ENCODE measurements around the gene TBC1D22B.
"Not testable (repeated sequence)": the region's sequence is repeated elsewhere in the genome, so short reads cannot be mapped to it uniquely, and the experiment has no call there.

Gene TBC1D22B

GRCh38 chr6:37262446-37263026 is 5.0 kb downstream of the TBC1D22B start:
- in situ Hi-C loops (cut with MboI; ENCODE audit: low sequenced_read_pairs): no loop called here

GRCh38 chr6:37265001-37265400 is 7.4 kb downstream of the TBC1D22B start:
- in situ Hi-C loops (cut with MboI; ENCODE audit: low sequenced_read_pairs): no loop called here

- in situ Hi-C loops (cut with MboI; ENCODE audit: low sequenced_read_pairs): no loop called here
Observed at GRCh38 chr6:37265860-37266259, 8.3 kb downstream of the TBC1D22B start.

GRCh38 chr6:37269105-37269504 is 11.5 kb downstream of the TBC1D22B start:
- in situ Hi-C loops (cut with MboI; ENCODE audit: low sequenced_read_pairs): no loop called here

GRCh38 chr6:37272834-37273566 is 15.4 kb downstream of the TBC1D22B start:
- in situ Hi-C loops (cut with MboI; ENCODE audit: low sequenced_read_pairs): no loop called here

- in situ Hi-C loops (cut with MboI; ENCODE audit: low sequenced_read_pairs): no loop called here
Observed at GRCh38 chr6:37273690-37274089, 16.1 kb downstream of the TBC1D22B start.

GRCh38 chr6:37275350-37275749 is 17.8 kb downstream of the TBC1D22B start:
- in situ Hi-C loops (cut with MboI; ENCODE audit: low sequenced_read_pairs): no loop called here

- in situ Hi-C loops (cut with MboI; ENCODE audit: low sequenced_read_pairs): no loop called here
Observed at GRCh38 chr6:37277001-37277409, 19.4 kb downstream of the TBC1D22B start.

- in situ Hi-C loops (cut with MboI; ENCODE audit: low sequenced_read_pairs): no loop called here
Observed at GRCh38 chr6:37279366-37280134, 22.0 kb downstream of the TBC1D22B start.

- in situ Hi-C loops (cut with MboI; ENCODE audit: low sequenced_read_pairs): no loop called here
Observed at GRCh38 chr6:37280162-37280887, 22.8 kb downstream of the TBC1D22B start.

GRCh38 chr6:37282371-37282770 is 24.8 kb downstream of the TBC1D22B start:
- in situ Hi-C loops (cut with MboI; ENCODE audit: low sequenced_read_pairs): no loop called here

- in situ Hi-C loops (cut with MboI; ENCODE audit: low sequenced_read_pairs): no loop called here
Observed at GRCh38 chr6:37283268-37283667, 25.7 kb downstream of the TBC1D22B start.

GRCh38 chr6:37283671-37284151 is 26.1 kb downstream of the TBC1D22B start:
- in situ Hi-C loops (cut with MboI; ENCODE audit: low sequenced_read_pairs): no loop called here

- in situ Hi-C loops (cut with MboI; ENCODE audit: low sequenced_read_pairs): no loop called here
Observed at GRCh38 chr6:37284781-37285180, 27.2 kb downstream of the TBC1D22B start.

- in situ Hi-C loops (cut with MboI; ENCODE audit: low sequenced_read_pairs): no loop called here
Observed at GRCh38 chr6:37285861-37286311, 28.3 kb downstream of the TBC1D22B start.

GRCh38 chr6:37287519-37288157 is 30.1 kb downstream of the TBC1D22B start:
- in situ Hi-C loops (cut with MboI; ENCODE audit: low sequenced_read_pairs): no loop called here

- in situ Hi-C loops (cut with MboI; ENCODE audit: low sequenced_read_pairs): no loop called here
Observed at GRCh38 chr6:37288247-37288646, 30.7 kb downstream of the TBC1D22B start.

GRCh38 chr6:37289931-37290330 is 32.4 kb downstream of the TBC1D22B start:
- in situ Hi-C loops (cut with MboI; ENCODE audit: low sequenced_read_pairs): no loop called here

- in situ Hi-C loops (cut with MboI; ENCODE audit: low sequenced_read_pairs): no loop called here
Observed at GRCh38 chr6:37293426-37293825, 35.9 kb downstream of the TBC1D22B start.

- in situ Hi-C loops (cut with MboI; ENCODE audit: low sequenced_read_pairs): not testable (repeated sequence)
Observed at GRCh38 chr6:37297637-37298036, 40.1 kb downstream of the TBC1D22B start.
